Fibroblast of villous mesenchyme (primary cell): ENCODE results near the gene B4GALT6. TPM values are rescaled to one million over a fixed set of nuclear protein-coding genes. Genes with fewer than 3 reads are reported as not detected.

Experiments
- DNase-seq: peaks from one replicate; pipeline ENCODE4 v3.0.0-alpha.2; 2010; ENCODE audit warnings: low read depth
- H3K4me3 ChIP-seq: 2 replicates; pipeline ENCODE4 v1.5.1; 2011; ENCODE audit warnings: low read depth, mild to moderate bottlenecking, low read length
- CTCF ChIP-seq: IDR thresholded peaks from 2 replicates; pipeline ENCODE4 v1.5.1; 2012; ENCODE audit warnings: low read depth, mild to moderate bottlenecking, low read length; ENCODE audit not compliant: insufficient read depth
- total RNA-seq: library from RNA; depleted of rRNA; stranded (reverse); fragments of >200 nt; gene quantifications from 2 replicates; pipeline ENCODE4 v1.2.3, GENCODE V29; 2012

B4GALT6 gene
- total RNA-seq, 1 donor, result 8.6 TPM

DNA sequence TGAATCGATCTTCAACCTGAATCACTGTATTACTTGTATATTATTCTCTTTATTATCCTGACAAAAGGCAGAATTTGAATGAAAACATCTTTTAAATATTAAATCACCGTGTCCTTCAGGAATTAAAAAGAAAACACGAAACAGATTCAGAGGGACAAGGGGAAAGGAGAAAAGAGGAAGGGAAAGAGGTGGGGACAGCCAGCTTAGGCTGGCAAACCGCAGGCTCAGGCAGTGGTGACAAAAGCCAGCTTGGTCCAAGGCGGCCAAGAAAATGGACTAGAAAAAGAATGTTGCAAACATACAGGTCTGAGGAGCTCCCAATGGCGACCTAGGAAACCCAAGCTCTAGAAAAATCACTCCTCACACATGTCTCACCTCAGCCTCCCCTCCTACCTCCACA is 6.8 kb downstream of the B4GALT6 start:
- no peak for DNase-seq
- no peak for TF ChIP-seq CTCF

DNA sequence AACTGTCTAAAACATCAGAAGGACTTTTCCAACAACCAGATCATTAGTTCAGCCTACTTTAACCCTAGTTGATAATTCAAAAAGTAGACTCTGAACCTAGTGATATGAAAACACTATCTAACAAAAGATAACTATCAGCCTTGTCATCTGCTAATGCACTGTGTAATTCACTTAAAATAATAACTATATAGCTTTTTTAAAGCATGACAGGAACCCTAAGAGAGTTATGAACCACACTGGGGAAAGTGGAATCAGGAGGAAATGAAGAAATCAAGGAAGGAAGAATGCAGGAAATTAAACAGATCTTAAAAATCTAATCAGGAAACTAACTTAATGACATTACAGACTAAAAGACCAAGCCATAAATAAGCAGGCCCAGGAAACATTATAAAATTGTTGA is 9.0 kb downstream of the B4GALT6 start:
- no peak overlapping the region for H3K4me3 ChIP-seq
- DNase-seq, result no peak
- no peak for TF ChIP-seq CTCF

More for the DNA sequence above, 6.8 kb downstream of the B4GALT6 start:
- no peak overlapping the region for H3K4me3 ChIP-seq

DNA sequence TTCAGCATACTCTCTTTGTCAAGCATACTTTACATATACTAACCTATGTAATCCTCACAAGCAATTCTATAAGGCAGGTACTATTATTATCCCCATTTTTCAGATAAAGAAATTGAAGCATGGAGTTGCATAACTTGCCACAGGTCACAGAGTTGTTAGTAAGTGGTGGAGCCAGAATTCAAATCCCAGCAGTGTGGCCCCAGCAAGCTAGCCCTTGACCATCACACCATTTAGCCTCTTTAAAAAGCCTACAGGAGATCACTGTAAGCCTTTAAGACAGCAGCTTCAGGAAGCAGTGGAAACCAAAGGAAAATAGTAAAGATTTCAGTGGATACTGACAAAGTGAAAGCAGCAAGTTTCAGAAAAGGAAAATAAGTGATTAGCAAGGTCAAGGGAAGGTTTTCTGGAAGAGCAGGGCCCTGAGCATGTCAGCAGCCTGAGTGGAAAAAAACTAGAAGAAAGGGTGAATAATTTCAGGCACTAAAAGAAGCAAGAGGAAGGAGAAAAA is 11.7 kb downstream of the B4GALT6 start:
- no peak overlapping the region for H3K4me3 ChIP-seq
- TF ChIP-seq CTCF, result no peak
- peak; percentile 61 for DNase-seq

GRCh38 chr18:31671951-31672350 is 12.4 kb downstream of the B4GALT6 start:
- no peak overlapping the region for H3K4me3 ChIP-seq
- no peak for DNase-seq
- TF ChIP-seq CTCF, result no peak

GRCh38 chr18:31669541-31669940 is 14.8 kb downstream of the B4GALT6 start:
- H3K4me3 ChIP-seq, result no peak overlapping the region
- no peak for DNase-seq
- no peak for TF ChIP-seq CTCF

DNA sequence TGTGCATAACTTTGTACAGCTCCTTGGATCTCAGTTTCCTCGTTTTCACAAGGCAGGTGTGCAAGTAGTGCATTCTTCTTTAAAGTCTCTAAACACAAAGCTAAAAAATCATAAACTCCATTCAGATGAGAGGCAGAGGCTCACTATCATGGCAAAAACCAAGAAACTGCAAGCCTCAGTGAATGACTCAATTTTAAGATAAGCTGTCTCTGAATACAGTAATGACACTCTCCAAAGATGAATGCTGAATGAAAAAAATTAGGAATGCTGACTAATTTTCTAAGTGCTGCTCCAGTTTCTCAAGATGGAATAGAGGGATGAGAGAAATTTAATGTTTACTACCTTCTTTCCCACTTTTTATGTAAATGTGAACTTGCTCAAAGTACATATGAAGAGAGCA is 17.2 kb downstream of the B4GALT6 start:
- H3K4me3 ChIP-seq, result no peak overlapping the region
- peak; percentile 48 for DNase-seq

More for the DNA sequence above, 17.2 kb downstream of the B4GALT6 start:
- TF ChIP-seq CTCF, result no peak
